Pancreas (tissue), 10 donors: ENCODE results near the gene OSBPL6. TPM values are rescaled to one million over a fixed set of nuclear protein-coding genes. Genes with fewer than 3 reads are reported as not detected.

Experiments
- ATAC-seq, 4 donors: fragments of 200-7000 bp; cut with Tn5 transposase; one replicate each; pipeline versions ENCODE4 v1.8.0 to v1.9.1; 2020; ENCODE audit warnings: mild to moderate bottlenecking in 4 of 4, moderate library complexity in 4 of 4
- DNase-seq, 6 donors: peaks; one replicate each; pipeline ENCODE4 v3.0.0-alpha.2; 2020
- FAIRE-seq: peaks from 2 replicates; lab custom pipeline; 2012; peaks lifted over from hg19 to GRCh38; lab: Jason Lieb, UNC
- H3K27ac ChIP-seq, 4 donors: fragments of 200-600 bp; sonication (generic); 1 replicate in 3 of 4; 2 replicates in 1 of 4; pipeline versions ENCODE4 v1.5.0 to v1.8.0; 2020
- H3K27me3 ChIP-seq, 4 donors: fragments of 200-600 bp; one replicate each; pipeline ENCODE4 v1.8.0; 2021
- H3K36me3 ChIP-seq, 3 donors: fragments of 200-600 bp; sonication (generic) in 1 of 3; one replicate each; pipeline versions ENCODE4 v1.5.0 to v1.8.0; 2020 to 2021
- H3K4me1 ChIP-seq, 3 donors: fragments of 200-600 bp; one replicate each; pipeline ENCODE4 v1.8.0; 2021
- H3K4me3 ChIP-seq, 4 donors: fragments of 200-600 bp; sonication (generic) in 2 of 4; one replicate each; pipeline versions ENCODE4 v1.5.0 to v1.8.0; 2020 to 2021
- H3K9me3 ChIP-seq, 4 donors: fragments of 200-600 bp; one replicate each; pipeline ENCODE4 v1.8.0; 2021
- WGBS, 2 donors: extraction: QIAGEN DNeasy Blood & Tissue Kit; methylation state at CpG; one replicate each; pipeline ENCODE4 v1.1.7; 2013; 5-methylcytosine and 5-hydroxymethylcytosine counted together
- intact Hi-C, 3 donors: fragments of 100-400 bp; cut with DNase I; formaldehyde crosslinking; loops; one replicate each; pipeline versions ENCODE4 v1.11.1 to v1.14.2; 2022
- polyA plus RNA-seq, 2 donors: library from polyadenylated mRNA; stranded (reverse); fragments of 200-250 nt; gene quantifications; one replicate each; pipeline ENCODE4 v1.2.3, GENCODE V29; 2013
- total RNA-seq, 6 donors: library from RNA; stranded (reverse); fragmentation: NEBNext Ultra II Directional in 4 of 6; extraction: Animal tissue kit (Norgen Biotek cat#: 25700) in 4 of 6; gene quantifications; one replicate each; pipeline versions ENCODE4 v1.2.1 to v1.2.4, GENCODE V29; 2021 to 2023
- TF ChIP-seq, protein P1 (sequence below), 4 donors: fragments of 200-600 bp; sonication (generic) in 3 of 4; IDR thresholded peaks; one replicate each; pipeline versions ENCODE4 v1.5.0 to v1.8.0; 2021; ENCODE audit warnings: antibody characterized with exemption in 4 of 4
- donor health status: healthy with polysubstance abuse.
- donor health status: DM: no; HTN: no; CAD: no; lungs with moderate emphysema.
- donor health status: DM: no; HTN: no; CAD: no.
- donor health status: control.
- donor health status: control.
- donor health status: Bipolar disorder and iron deficiency.
- donor health status: DM: yes; HTN: yes; CAD: no.
- donor health status: DM: no; HTN: no; CAD: no.
- donor health status: DM: no; HTN: no; CAD: no.
- donor health status: DM: yes; HTN: yes; CAD: no.

OSBPL6 gene
- total and polyA plus RNA-seq, 8 donors = 0.30 to 1.4 (median 0.79) TPM

DNA sequence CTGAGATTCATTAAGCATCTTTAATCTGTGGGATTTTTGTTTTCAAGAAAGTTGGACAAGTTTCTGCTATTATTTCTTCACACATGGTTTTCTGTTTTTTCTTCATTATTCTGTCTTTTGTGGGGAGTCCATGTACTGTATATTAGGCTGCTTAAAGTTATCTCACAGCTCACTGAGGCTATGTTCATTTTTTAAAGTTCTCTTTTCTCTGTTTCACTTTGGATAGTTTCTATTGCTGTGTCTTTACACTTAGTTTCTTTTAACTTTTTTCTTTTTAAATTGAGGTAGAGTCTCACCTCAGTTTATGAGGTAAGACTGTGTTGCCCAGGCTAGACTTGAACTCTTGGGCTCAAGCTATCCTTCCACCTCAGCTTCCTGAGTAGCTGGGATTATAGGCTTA, 8.6 kb downstream of the OSBPL6 start:
- Histone ChIP-seq H3K36me3 (no peaks in the 10 kb centered on the region), H3K4me1 (no peaks in the 10 kb centered on the region), H3K4me3 (no peak overlapping the region), H3K27me3 (no peaks in the 10 kb centered on the region), H3K27ac (no peak overlapping the region), H3K9me3 (no peaks in the 10 kb centered on the region)
- intact Hi-C loops = no loop called here
- TF ChIP-seq, protein P1, sequence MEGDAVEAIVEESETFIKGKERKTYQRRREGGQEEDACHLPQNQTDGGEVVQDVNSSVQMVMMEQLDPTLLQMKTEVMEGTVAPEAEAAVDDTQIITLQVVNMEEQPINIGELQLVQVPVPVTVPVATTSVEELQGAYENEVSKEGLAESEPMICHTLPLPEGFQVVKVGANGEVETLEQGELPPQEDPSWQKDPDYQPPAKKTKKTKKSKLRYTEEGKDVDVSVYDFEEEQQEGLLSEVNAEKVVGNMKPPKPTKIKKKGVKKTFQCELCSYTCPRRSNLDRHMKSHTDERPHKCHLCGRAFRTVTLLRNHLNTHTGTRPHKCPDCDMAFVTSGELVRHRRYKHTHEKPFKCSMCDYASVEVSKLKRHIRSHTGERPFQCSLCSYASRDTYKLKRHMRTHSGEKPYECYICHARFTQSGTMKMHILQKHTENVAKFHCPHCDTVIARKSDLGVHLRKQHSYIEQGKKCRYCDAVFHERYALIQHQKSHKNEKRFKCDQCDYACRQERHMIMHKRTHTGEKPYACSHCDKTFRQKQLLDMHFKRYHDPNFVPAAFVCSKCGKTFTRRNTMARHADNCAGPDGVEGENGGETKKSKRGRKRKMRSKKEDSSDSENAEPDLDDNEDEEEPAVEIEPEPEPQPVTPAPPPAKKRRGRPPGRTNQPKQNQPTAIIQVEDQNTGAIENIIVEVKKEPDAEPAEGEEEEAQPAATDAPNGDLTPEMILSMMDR (IDR thresholded peaks at IDR 0.05) = no peak
- FAIRE-seq = no peak
- ATAC-seq = no peak
- no peak for DNase-seq

DNA sequence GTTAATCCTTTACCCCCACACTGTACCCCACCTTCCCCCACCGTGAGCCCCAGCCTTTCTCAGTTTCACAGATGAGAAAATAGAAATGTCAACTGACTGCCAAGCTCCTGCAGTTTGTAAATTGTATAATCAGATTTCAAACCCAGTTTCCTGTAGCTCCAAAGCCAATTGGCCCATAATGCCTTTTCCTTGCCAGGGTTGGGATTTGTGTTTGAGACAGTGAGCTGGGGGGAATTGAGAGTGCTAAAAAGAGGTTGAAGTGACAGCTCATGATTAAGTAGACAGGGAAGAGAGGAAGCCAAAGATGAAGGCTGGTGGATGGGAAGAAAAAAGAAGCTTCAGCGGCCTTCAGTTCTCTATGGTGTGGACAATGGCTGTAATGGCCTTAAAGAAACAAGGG, 10.7 kb downstream of the OSBPL6 start:
- Histone ChIP-seq H3K4me1 (no peaks in the 10 kb centered on the region), H3K27me3 (no peaks in the 10 kb centered on the region), H3K36me3 (no peaks in the 10 kb centered on the region), H3K4me3 (no peak overlapping the region), H3K9me3 (no peaks in the 10 kb centered on the region), H3K27ac (no peak overlapping the region)
- no peak for DNase-seq
- TF ChIP-seq, protein P1 (IDR thresholded peaks at IDR 0.05) = no peak
- 54 to 61% methylated on average over 2 of the region's 2 CpGs for WGBS, 2 donors
- no peak for FAIRE-seq
- intact Hi-C loops = no loop called here
- ATAC-seq = no peak

GRCh38 chr2:178205853-178206521, 11.7 kb downstream of the OSBPL6 start:
- H3K4me3 ChIP-seq = no peak overlapping the region
- H3K9me3 ChIP-seq = no peaks in the 10 kb centered on the region
- no peak for DNase-seq
- no peaks in the 10 kb centered on the region for H3K4me1 ChIP-seq
- WGBS, 2 donors = 87 to 90% methylated on average over 3 of the region's 3 CpGs
- H3K27ac ChIP-seq = no peak overlapping the region
- no peak for FAIRE-seq
- TF ChIP-seq, protein P1 (IDR thresholded peaks at IDR 0.05) = no peak
- H3K27me3 ChIP-seq = no peaks in the 10 kb centered on the region
- H3K36me3 ChIP-seq = no peaks in the 10 kb centered on the region
- no peak for ATAC-seq
- intact Hi-C loops = no loop called here

GRCh38 chr2:178208336-178208735, 14.0 kb downstream of the OSBPL6 start:
- Histone ChIP-seq H3K4me3 (no peak overlapping the region), H3K27ac (no peak overlapping the region), H3K27me3 (no peaks in the 10 kb centered on the region), H3K9me3 (no peaks in the 10 kb centered on the region), H3K36me3 (no peaks in the 10 kb centered on the region), H3K4me1 (no peaks in the 10 kb centered on the region)
- FAIRE-seq (no peak), DNase-seq (no peak), ATAC-seq (no peak)
- TF ChIP-seq, protein P1 (IDR thresholded peaks at IDR 0.05) = no peak
- intact Hi-C loops = no loop called here
- WGBS, 2 donors = 75 to 81% methylated on average over 1 of the region's 1 CpG

DNA sequence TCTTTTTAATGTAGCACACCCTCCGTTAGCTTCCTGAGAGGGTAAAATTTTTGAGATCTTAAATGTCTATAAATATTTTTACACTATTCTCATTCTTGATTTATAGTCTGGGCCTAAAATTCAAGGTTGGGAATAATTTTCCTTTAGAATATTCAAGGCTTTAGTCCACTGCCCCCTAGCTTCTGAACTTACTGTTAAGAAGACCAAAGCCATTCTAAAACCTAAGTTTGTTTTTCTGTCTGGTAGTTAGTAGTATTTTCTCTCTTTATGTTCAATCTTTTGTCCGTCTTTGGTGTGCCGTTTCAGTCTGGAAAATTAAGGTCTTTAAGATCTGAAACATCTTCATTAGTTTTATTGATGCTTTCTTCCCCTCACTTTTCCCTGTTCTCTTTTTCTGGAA, 14.5 kb downstream of the OSBPL6 start:
- Histone ChIP-seq H3K4me1 (no peaks in the 10 kb centered on the region), H3K36me3 (no peaks in the 10 kb centered on the region), H3K27me3 (no peaks in the 10 kb centered on the region), H3K9me3 (no peaks in the 10 kb centered on the region), H3K27ac (no peak overlapping the region), H3K4me3 (no peak overlapping the region)
- FAIRE-seq (no peak), DNase-seq (no peak), ATAC-seq (no peak)
- TF ChIP-seq, protein P1 (IDR thresholded peaks at IDR 0.05) = no peak
- 73 to 85% methylated on average over 3 of the region's 3 CpGs for WGBS, 2 donors
- intact Hi-C loops = no loop called here
